Hypothalamus (tissue), 51 donors: ENCODE results near the gene SEMA5A.

Experiments used
- DNase-seq, 51 donors: peaks; one replicate each; lab custom pipeline; 2025; lab: John Stamatoyannopoulos, UW

Gene SEMA5A

GRCh38 chr5:9339206-9339818 lies 206.6 kb downstream of the SEMA5A start:
- no peak for DNase-seq

- no peak for DNase-seq
Observed at GRCh38 chr5:9338796-9339195, 207.1 kb downstream of the SEMA5A start.

GRCh38 chr5:9337928-9338595 lies 207.8 kb downstream of the SEMA5A start:
- DNase-seq, result peak in 9 of 51 donors; percentile 3 to 50 (median 16)

GRCh38 chr5:9335754-9336495 lies 209.9 kb downstream of the SEMA5A start:
- no peak for DNase-seq

- DNase-seq, result no peak
Observed at GRCh38 chr5:9335269-9335668, 210.6 kb downstream of the SEMA5A start.

GRCh38 chr5:9332026-9332425 lies 213.8 kb downstream of the SEMA5A start:
- no peak for DNase-seq

- no peak for DNase-seq
Observed at GRCh38 chr5:9331372-9331771, 214.5 kb downstream of the SEMA5A start.

- no peak for DNase-seq
Observed at GRCh38 chr5:9329125-9329524, 216.8 kb downstream of the SEMA5A start.

GRCh38 chr5:9325549-9325948 lies 220.3 kb downstream of the SEMA5A start:
- DNase-seq, result no peak

GRCh38 chr5:9324348-9325077 lies 221.4 kb downstream of the SEMA5A start:
- DNase-seq, result no peak

GRCh38 chr5:9320652-9321051 lies 225.2 kb downstream of the SEMA5A start:
- DNase-seq, result no peak

GRCh38 chr5:9318031-9318430 lies 227.8 kb downstream of the SEMA5A start:
- no peak for DNase-seq

- DNase-seq, result no peak
Observed at GRCh38 chr5:9316733-9317132, 229.1 kb downstream of the SEMA5A start.

- no peak for DNase-seq
Observed at GRCh38 chr5:9316041-9316440, 229.8 kb downstream of the SEMA5A start.

- DNase-seq, result no peak
Observed at GRCh38 chr5:9314558-9314957, 231.3 kb downstream of the SEMA5A start.

GRCh38 chr5:9313751-9314150 lies 232.1 kb downstream of the SEMA5A start:
- DNase-seq, result no peak

- no peak for DNase-seq
Observed at GRCh38 chr5:9307150-9307549, 238.7 kb downstream of the SEMA5A start.

- no peak for DNase-seq
Observed at GRCh38 chr5:9302218-9302617, 243.7 kb downstream of the SEMA5A start.

GRCh38 chr5:9301200-9301599 lies 244.7 kb downstream of the SEMA5A start:
- no peak for DNase-seq

- DNase-seq, result no peak
Observed at GRCh38 chr5:9297134-9297533, 248.7 kb downstream of the SEMA5A start.

- no peak for DNase-seq
Observed at GRCh38 chr5:9295466-9295801, 250.4 kb downstream of the SEMA5A start.
